SK-N-SH treated with all-trans-retinoic acid at 6 μM for 48 hours (cell line): ENCODE results near the gene COPS7A.
"Not testable (repeated sequence)": the region's sequence is repeated elsewhere in the genome, so short reads cannot be mapped to it uniquely, and the experiment has no call there.

ENCODE experiments used
- CSDC2 ChIP-seq: fragments of 250-450 bp; sonication (Bioruptor Pico); IDR thresholded peaks from 2 replicates; pipeline ENCODE4 v1.5.0; 2020; ENCODE audit warnings: mild to moderate bottlenecking, moderate library complexity
- OSR1 ChIP-seq: fragments of 250-450 bp; sonication (Bioruptor Pico); IDR thresholded peaks from 2 replicates; pipeline ENCODE4 v1.8.0; 2022; ENCODE audit warnings: moderate library complexity, mild to moderate bottlenecking, inconsistent platforms
- PATZ1 ChIP-seq: fragments of 250-450 bp; sonication (Bioruptor Pico); IDR thresholded peaks from 2 replicates; pipeline ENCODE4 v1.8.0; 2020; ENCODE audit warnings: mild to moderate bottlenecking, moderate library complexity, borderline replicate concordance
- PPARA ChIP-seq: fragments of 250-450 bp; sonication (Bioruptor Pico); IDR thresholded peaks from 2 replicates; pipeline ENCODE4 v1.5.0; 2020; ENCODE audit warnings: mild to moderate bottlenecking, borderline replicate concordance
- RARB ChIP-seq: fragments of 250-450 bp; sonication (Bioruptor Pico); IDR thresholded peaks from 2 replicates; pipeline ENCODE4 v1.8.0; 2021; ENCODE audit warnings: mild to moderate bottlenecking, moderate library complexity
- ZFP30 ChIP-seq: fragments of 450-650 bp; formaldehyde crosslinking; IDR thresholded peaks from 2 replicates; pipeline ENCODE4 v1.5.0; 2022; ENCODE audit warnings: mild to moderate bottlenecking, moderate library complexity

GRCh38 chr12:6716031-6716873 lies 7.6 kb upstream of the COPS7A start:
- TF ChIP-seq PPARA (CRISPR knock-in tag); ZFP30 (CRISPR knock-in tag); OSR1 (CRISPR knock-in tag); RARB (CRISPR knock-in tag); PATZ1 (CRISPR knock-in tag); CSDC2: not testable (repeated sequence)
